HEK293 (cell line): ENCODE measurements around the gene CRYZL1.

Experiments used
- IKZF3 ChIP-seq: fragments of 450-650 bp; IDR thresholded peaks from 2 replicates; pipeline ENCODE4 v1.5.0; 2018; ENCODE audit warnings: missing biosample characterization, mild to moderate bottlenecking, missing genetic modification characterization, moderate library complexity
- KLF17 ChIP-seq: fragments of 450-650 bp; formaldehyde crosslinking; IDR thresholded peaks from 2 replicates; pipeline ENCODE4 v1.5.1; 2016; ENCODE audit warnings: missing biosample characterization, missing genetic modification characterization
- KLF7 ChIP-seq: fragments of 450-650 bp; formaldehyde crosslinking; IDR thresholded peaks from 2 replicates; pipeline ENCODE4 v1.5.1; 2016; ENCODE audit warnings: missing biosample characterization, missing genetic modification characterization, borderline replicate concordance
- REST ChIP-seq: fragments of 450-650 bp; formaldehyde crosslinking; IDR thresholded peaks from 2 replicates; pipeline ENCODE4 v1.5.1; 2016; ENCODE audit warnings: missing biosample characterization, missing genetic modification characterization
- SP3 ChIP-seq: fragments of 450-650 bp; formaldehyde crosslinking; IDR thresholded peaks from 2 replicates; pipeline ENCODE4 v1.5.1; 2016; ENCODE audit warnings: missing biosample characterization, missing genetic modification characterization
- TSHZ1 ChIP-seq: fragments of 450-650 bp; formaldehyde crosslinking; IDR thresholded peaks from 2 replicates; pipeline ENCODE4 v1.5.1; 2016; ENCODE audit warnings: missing biosample characterization, missing genetic modification characterization, borderline replicate concordance
- ZBTB17 ChIP-seq: fragments of 450-650 bp; formaldehyde crosslinking; IDR thresholded peaks from 2 replicates; pipeline ENCODE4 v1.5.1; 2016; ENCODE audit warnings: missing biosample characterization, missing genetic modification characterization
- ZBTB49 ChIP-seq: fragments of 450-650 bp; formaldehyde crosslinking; IDR thresholded peaks from 2 replicates; pipeline ENCODE4 v1.5.1; 2016; ENCODE audit warnings: missing biosample characterization, missing genetic modification characterization, low read depth
- ZEB2 ChIP-seq: fragments of 450-650 bp; formaldehyde crosslinking; IDR thresholded peaks from 2 replicates; pipeline ENCODE4 v1.5.1; 2016; ENCODE audit warnings: missing biosample characterization, missing genetic modification characterization
- ZIC2 ChIP-seq: fragments of 450-650 bp; formaldehyde crosslinking; IDR thresholded peaks from 2 replicates; pipeline ENCODE4 v1.5.1; 2016; ENCODE audit warnings: missing biosample characterization, missing genetic modification characterization
- ZNF10 ChIP-seq: fragments of 450-650 bp; formaldehyde crosslinking; IDR thresholded peaks from 2 replicates; pipeline ENCODE4 v1.5.1; 2017; ENCODE audit warnings: missing biosample characterization, missing genetic modification characterization
- ZNF292 ChIP-seq: fragments of 450-650 bp; formaldehyde crosslinking; IDR thresholded peaks from 2 replicates; pipeline ENCODE4 v1.5.1; 2016; ENCODE audit warnings: low read depth, missing biosample characterization, missing genetic modification characterization, borderline replicate concordance
- ZNF416 ChIP-seq: fragments of 450-650 bp; formaldehyde crosslinking; IDR thresholded peaks from 2 replicates; pipeline ENCODE4 v1.5.1; 2016; ENCODE audit warnings: missing biosample characterization, missing genetic modification characterization
- ZNF473 ChIP-seq: fragments of 450-650 bp; formaldehyde crosslinking; IDR thresholded peaks from 2 replicates; pipeline ENCODE4 v1.5.1; 2017; ENCODE audit warnings: missing biosample characterization, missing genetic modification characterization
- ZNF548 ChIP-seq: fragments of 450-650 bp; formaldehyde crosslinking; IDR thresholded peaks from 2 replicates; pipeline ENCODE4 v1.5.1; 2016; ENCODE audit warnings: missing biosample characterization, missing genetic modification characterization
- ZNF600 ChIP-seq: fragments of 450-650 bp; formaldehyde crosslinking; IDR thresholded peaks from 2 replicates; pipeline ENCODE4 v1.5.1; 2016; ENCODE audit warnings: missing biosample characterization, missing genetic modification characterization
- ZNF623 ChIP-seq: fragments of 450-650 bp; formaldehyde crosslinking; IDR thresholded peaks from 2 replicates; pipeline ENCODE4 v1.5.1; 2016; ENCODE audit warnings: missing biosample characterization, missing genetic modification characterization
- ZNF629 ChIP-seq: fragments of 450-650 bp; formaldehyde crosslinking; IDR thresholded peaks from 2 replicates; pipeline ENCODE4 v1.5.1; 2017; ENCODE audit warnings: missing biosample characterization, missing genetic modification characterization
- ZNF677 ChIP-seq: fragments of 450-650 bp; IDR thresholded peaks from 2 replicates; pipeline ENCODE4 v1.5.0; 2018; ENCODE audit warnings: missing biosample characterization, mild to moderate bottlenecking, missing genetic modification characterization, moderate library complexity
- ZSCAN18 ChIP-seq: fragments of 450-650 bp; formaldehyde crosslinking; IDR thresholded peaks from 2 replicates; pipeline ENCODE4 v1.5.1; 2016; ENCODE audit warnings: missing biosample characterization, missing genetic modification characterization
- ZXDB ChIP-seq: fragments of 450-650 bp; formaldehyde crosslinking; IDR thresholded peaks from 2 replicates; pipeline ENCODE4 v1.5.1; 2016; ENCODE audit warnings: missing biosample characterization, missing genetic modification characterization
- TF ChIP-seq, protein P1 (sequence below): fragments of 450-650 bp; formaldehyde crosslinking; optimal IDR thresholded peaks from 2 replicates; pipeline ENCODE3; 2016; ENCODE audit warnings: missing biosample characterization, mild to moderate bottlenecking, missing genetic modification characterization
- TF ChIP-seq, protein P2 (sequence below): fragments of 450-650 bp; formaldehyde crosslinking; IDR thresholded peaks from 2 replicates; pipeline ENCODE4 v1.5.1; 2016; ENCODE audit warnings: missing biosample characterization, missing genetic modification characterization

The CRYZL1 gene

GRCh38 chr21:33588485-33589335 lies 52.8 kb downstream of the CRYZL1 start, which contains the start of gene DONSON (continued):
- TF ChIP-seq SP3 (tag by site-specific recombination) (peak; percentile 64), ZBTB17 (peak; percentile 94), ZNF600 (tag by site-specific recombination) (peak; percentile 89), TSHZ1 (no peak), IKZF3 (tag by site-specific recombination) (peak; percentile 77), ZNF292 (tag by site-specific recombination) (no peak), ZNF10 (tag by site-specific recombination) (no peak), ZSCAN18 (tag by site-specific recombination) (no peak), ZBTB49 (tag by site-specific recombination) (no peak), ZEB2 (tag by site-specific recombination) (peak; percentile 88), ZNF416 (tag by site-specific recombination) (no peak), KLF7 (tag by site-specific recombination) (no peak), KLF17 (tag by site-specific recombination) (0 out of 2 replicates have a peak, but pooled peaks have one; percentile 39), ZNF629 (tag by site-specific recombination) (peak; percentile 73), ZNF623 (tag by site-specific recombination) (no peak), ZIC2 (tag by site-specific recombination) (peak; percentile 59), ZNF677 (peak; percentile 6; the same call in 1 of the 2 replicates), ZNF548 (tag by site-specific recombination) (no peak), REST (0 out of 2 replicates have a peak, but pooled peaks have one; percentile 35), ZNF473 (no peak), ZXDB (tag by site-specific recombination) (peak; percentile 62)
- TF ChIP-seq, protein P1, sequence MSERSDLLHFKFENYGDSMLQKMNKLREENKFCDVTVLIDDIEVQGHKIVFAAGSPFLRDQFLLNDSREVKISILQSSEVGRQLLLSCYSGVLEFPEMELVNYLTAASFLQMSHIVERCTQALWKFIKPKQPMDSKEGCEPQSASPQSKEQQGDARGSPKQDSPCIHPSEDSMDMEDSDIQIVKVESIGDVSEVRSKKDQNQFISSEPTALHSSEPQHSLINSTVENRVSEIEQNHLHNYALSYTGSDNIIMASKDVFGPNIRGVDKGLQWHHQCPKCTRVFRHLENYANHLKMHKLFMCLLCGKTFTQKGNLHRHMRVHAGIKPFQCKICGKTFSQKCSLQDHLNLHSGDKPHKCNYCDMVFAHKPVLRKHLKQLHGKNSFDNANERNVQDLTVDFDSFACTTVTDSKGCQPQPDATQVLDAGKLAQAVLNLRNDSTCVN (tag by site-specific recombination) = peak; percentile 62
- TF ChIP-seq, protein P2, sequence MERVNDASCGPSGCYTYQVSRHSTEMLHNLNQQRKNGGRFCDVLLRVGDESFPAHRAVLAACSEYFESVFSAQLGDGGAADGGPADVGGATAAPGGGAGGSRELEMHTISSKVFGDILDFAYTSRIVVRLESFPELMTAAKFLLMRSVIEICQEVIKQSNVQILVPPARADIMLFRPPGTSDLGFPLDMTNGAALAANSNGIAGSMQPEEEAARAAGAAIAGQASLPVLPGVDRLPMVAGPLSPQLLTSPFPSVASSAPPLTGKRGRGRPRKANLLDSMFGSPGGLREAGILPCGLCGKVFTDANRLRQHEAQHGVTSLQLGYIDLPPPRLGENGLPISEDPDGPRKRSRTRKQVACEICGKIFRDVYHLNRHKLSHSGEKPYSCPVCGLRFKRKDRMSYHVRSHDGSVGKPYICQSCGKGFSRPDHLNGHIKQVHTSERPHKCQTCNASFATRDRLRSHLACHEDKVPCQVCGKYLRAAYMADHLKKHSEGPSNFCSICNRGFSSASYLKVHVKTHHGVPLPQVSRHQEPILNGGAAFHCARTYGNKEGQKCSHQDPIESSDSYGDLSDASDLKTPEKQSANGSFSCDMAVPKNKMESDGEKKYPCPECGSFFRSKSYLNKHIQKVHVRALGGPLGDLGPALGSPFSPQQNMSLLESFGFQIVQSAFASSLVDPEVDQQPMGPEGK (tag by site-specific recombination) = peak; percentile 82
